ENCODE results near the gene ZNF248.

Gene ZNF248

GRCh38 chr10:37789590-37789989 lies 67.8 kb downstream of the ZNF248 start:
- no peak for TF ChIP-seq CTCF (IDR thresholded peaks at IDR 0.05)
- TF ChIP-seq ZFX (IDR thresholded peaks at IDR 0.05; ENCODE audit: borderline replicate concordance) = no peak
- peak overlapping the region; percentile 86 for H3K27ac ChIP-seq

DNA sequence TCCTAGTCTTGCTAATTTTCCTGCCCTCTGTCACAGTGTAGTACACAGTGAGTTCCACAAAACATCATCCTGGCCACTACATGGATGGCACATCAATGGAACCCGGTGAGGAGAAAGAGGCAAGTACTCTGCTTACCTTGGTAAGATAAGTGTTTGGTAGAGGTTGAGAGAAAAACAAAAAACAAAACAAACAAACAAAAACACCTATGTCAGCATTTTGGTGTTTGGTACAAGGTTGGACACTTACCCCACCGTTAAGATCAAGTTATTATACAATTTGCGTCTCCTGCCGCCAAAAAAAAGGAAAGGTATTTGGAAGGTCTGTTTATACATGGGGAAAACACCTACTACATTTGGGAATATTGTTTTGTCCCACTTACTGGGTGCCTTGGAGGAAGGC lies 72.7 kb downstream of the ZNF248 start:
- TF ChIP-seq CTCF (IDR thresholded peaks at IDR 0.05) (no peak), ZFX (IDR thresholded peaks at IDR 0.05; ENCODE audit: borderline replicate concordance) (no peak)
- no peak overlapping the region for H3K27ac ChIP-seq

GRCh38 chr10:37780536-37780935 lies 76.9 kb downstream of the ZNF248 start:
- TF ChIP-seq ZFX (IDR thresholded peaks at IDR 0.05; ENCODE audit: borderline replicate concordance) (no peak), CTCF (IDR thresholded peaks at IDR 0.05) (no peak)
- H3K27ac ChIP-seq = no peak overlapping the region

DNA sequence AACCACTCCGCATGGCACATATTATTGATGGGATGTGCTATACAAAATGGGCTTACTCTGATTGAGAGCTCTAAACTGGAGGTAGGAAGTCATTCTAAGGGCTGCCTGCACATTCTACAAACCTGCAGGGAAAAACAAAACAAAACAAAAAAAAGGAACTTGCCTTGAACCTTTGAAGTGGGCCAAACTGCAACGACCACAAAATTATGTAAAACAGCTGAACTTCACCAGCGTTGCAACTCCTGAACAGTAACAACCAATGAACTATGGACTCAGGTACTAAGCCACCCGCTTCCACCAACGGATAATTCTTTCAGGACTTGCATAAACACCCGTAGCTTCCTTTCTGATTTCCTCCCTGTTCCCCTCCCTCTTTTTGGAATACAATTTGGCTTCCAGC lies 80.4 kb downstream of the ZNF248 start:
- no peak overlapping the region for H3K27ac ChIP-seq
- no peak for TF ChIP-seq CTCF (IDR thresholded peaks at IDR 0.05)
- no peak for TF ChIP-seq ZFX (IDR thresholded peaks at IDR 0.05; ENCODE audit: borderline replicate concordance)

- TF ChIP-seq ZFX (IDR thresholded peaks at IDR 0.05; ENCODE audit: borderline replicate concordance) (no peak), CTCF (IDR thresholded peaks at IDR 0.05) (no peak)
- H3K27ac ChIP-seq = no peak overlapping the region
Observed at GRCh38 chr10:37775612-37776011, 81.8 kb downstream of the ZNF248 start.

GRCh38 chr10:37774351-37774750 lies 83.1 kb downstream of the ZNF248 start:
- H3K27ac ChIP-seq = no peak overlapping the region
- TF ChIP-seq CTCF (IDR thresholded peaks at IDR 0.05) (no peak), ZFX (IDR thresholded peaks at IDR 0.05; ENCODE audit: borderline replicate concordance) (no peak)

GRCh38 chr10:37765216-37765615 lies 92.2 kb downstream of the ZNF248 start:
- no peak overlapping the region for H3K27ac ChIP-seq
- TF ChIP-seq CTCF (IDR thresholded peaks at IDR 0.05) = no peak
- no peak for TF ChIP-seq ZFX (IDR thresholded peaks at IDR 0.05; ENCODE audit: borderline replicate concordance)
